22Rv1 (cell line): ENCODE measurements around the gene SLC5A5.

ENCODE experiments used
- H3K27ac ChIP-seq: fragments of 450-650 bp; 2 replicates; pipeline ENCODE4 v1.5.1; 2017
- ZFX ChIP-seq: fragments of 450-650 bp; IDR thresholded peaks from 2 replicates; pipeline ENCODE4 v1.6.1; 2017; ENCODE audit warnings: antibody characterized with exemption, borderline replicate concordance
- TF ChIP-seq, protein P1 (sequence below): fragments of 450-650 bp; IDR thresholded peaks from 2 replicates; pipeline ENCODE4 v1.5.1; 2017; ENCODE audit warnings: mild to moderate bottlenecking

SLC5A5 gene

GRCh38 chr19:17871878-17872250 lies at the start of gene SLC5A5:
Gene SLC5A5, plus strand, starts transcription at chr19:17871945. Its CDS starts 375 bp downstream, at chr19:17872320.
- TF ChIP-seq ZFX = no peak
- TF ChIP-seq, protein P1, sequence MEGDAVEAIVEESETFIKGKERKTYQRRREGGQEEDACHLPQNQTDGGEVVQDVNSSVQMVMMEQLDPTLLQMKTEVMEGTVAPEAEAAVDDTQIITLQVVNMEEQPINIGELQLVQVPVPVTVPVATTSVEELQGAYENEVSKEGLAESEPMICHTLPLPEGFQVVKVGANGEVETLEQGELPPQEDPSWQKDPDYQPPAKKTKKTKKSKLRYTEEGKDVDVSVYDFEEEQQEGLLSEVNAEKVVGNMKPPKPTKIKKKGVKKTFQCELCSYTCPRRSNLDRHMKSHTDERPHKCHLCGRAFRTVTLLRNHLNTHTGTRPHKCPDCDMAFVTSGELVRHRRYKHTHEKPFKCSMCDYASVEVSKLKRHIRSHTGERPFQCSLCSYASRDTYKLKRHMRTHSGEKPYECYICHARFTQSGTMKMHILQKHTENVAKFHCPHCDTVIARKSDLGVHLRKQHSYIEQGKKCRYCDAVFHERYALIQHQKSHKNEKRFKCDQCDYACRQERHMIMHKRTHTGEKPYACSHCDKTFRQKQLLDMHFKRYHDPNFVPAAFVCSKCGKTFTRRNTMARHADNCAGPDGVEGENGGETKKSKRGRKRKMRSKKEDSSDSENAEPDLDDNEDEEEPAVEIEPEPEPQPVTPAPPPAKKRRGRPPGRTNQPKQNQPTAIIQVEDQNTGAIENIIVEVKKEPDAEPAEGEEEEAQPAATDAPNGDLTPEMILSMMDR = no peak
- no peak within 1 kb of the TSS for H3K27ac ChIP-seq

DNA sequence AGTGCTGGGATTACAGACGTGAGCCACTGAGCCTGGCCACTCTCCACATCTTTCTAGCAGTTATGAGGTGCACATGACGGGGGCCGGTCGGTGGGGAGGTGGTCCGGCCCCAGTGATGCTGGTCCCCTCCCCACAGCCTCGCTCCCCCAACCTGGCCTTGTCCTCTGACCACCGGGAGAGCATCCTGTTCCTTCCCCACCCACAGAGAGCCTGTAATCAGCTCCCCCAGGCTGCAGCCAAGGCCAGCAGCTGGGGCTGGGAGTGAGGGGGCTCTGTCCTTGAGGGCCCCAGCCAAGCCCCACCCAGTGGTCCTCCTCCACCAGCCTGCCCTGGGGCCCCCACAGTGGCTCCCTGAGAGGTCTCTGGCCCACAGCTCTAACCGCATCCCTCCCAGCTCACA lies 47.4 kb upstream of the SLC5A5 start:
- H3K27ac ChIP-seq = no peak overlapping the region
- TF ChIP-seq ZFX = no peak
- TF ChIP-seq, protein P1 = no peak

DNA sequence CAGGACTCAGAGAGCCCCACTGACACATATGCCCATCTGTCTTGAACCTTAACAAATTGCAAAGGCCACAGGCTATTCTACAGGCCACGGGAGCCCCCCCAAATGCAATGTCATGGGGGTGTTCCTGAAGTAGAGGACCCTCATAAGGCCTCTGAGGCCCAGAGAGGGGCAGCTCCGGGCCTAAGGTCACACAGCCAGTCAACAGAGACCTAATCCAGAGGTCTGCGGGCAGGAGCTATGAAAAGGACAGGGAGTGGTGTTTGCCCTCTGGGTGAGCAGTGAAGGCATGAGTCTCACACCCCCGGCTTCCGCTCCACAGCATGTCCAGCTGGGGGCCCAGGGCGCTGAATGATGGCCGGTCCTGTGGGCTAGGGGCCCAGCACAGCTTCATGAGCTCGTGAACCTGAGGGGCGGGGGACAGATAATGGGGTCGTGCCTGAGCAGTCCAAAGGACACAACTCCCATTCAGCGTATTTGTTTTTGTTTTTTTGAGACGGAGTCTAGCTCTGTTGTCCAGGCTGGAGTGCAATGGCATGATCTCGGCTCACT lies 45.2 kb upstream of the SLC5A5 start:
- TF ChIP-seq, protein P1 = no peak
- no peak for TF ChIP-seq ZFX
- no peak overlapping the region for H3K27ac ChIP-seq

GRCh38 chr19:17829855-17830566 lies 41.7 kb upstream of the SLC5A5 start:
- peak overlapping the region; percentile 81 for H3K27ac ChIP-seq
- TF ChIP-seq ZFX = no peak
- TF ChIP-seq, protein P1 = peak; percentile 47

- H3K27ac ChIP-seq = peak overlapping the region; percentile 81
- TF ChIP-seq, protein P1 = no peak
- no peak for TF ChIP-seq ZFX
Measured at GRCh38 chr19:17830567-17831418, 41.0 kb upstream of the SLC5A5 start.

- H3K27ac ChIP-seq = peak overlapping the region; percentile 42
- TF ChIP-seq, protein P1 = no peak
- no peak for TF ChIP-seq ZFX
Measured at GRCh38 chr19:17831419-17831888, 40.3 kb upstream of the SLC5A5 start.
